HEK293T (cell line): ENCODE measurements around the gene HS3ST3A1.

Experiments used
- BHLHE40 ChIP-seq: fragments of 450-650 bp; IDR thresholded peaks from 2 replicates; pipeline ENCODE4 v1.6.1; 2016; ENCODE audit warnings: mild to moderate bottlenecking, moderate library complexity, borderline replicate concordance
- CTBP1 ChIP-seq: fragments of 450-650 bp; IDR thresholded peaks from 2 replicates; pipeline ENCODE4 v1.6.1; 2016; ENCODE audit warnings: borderline replicate concordance
- HDGF ChIP-seq: fragments of 450-650 bp; IDR thresholded peaks from 2 replicates; pipeline ENCODE4 v1.6.1; 2017; ENCODE audit warnings: antibody characterized with exemption, borderline replicate concordance
- SP1 ChIP-seq: fragments of 450-650 bp; IDR thresholded peaks from 2 replicates; pipeline ENCODE4 v1.6.1; 2017
- TARDBP ChIP-seq: fragments of 450-650 bp; IDR thresholded peaks from 2 replicates; pipeline ENCODE4 v1.6.1; 2016

DNA sequence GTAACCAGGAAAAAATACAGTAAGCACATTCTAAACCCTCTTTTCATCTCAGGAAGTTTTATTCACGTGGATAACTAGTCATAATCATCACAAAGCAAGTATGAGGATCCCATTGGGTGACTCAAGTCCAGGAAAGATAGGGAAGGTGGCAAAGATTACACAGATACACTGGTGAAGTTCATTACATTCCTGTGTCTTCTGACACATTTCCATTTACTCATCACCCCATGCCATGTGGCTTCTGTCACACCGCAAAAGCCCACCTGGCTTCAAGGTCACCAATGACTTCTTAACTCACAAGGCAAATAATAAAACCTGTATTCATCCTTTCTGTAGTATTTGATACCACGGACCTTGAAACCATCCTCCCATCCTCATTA, 17.0 kb downstream of the HS3ST3A1 start:
- no peak for TF ChIP-seq HDGF
- TF ChIP-seq SP1: no peak
- no peak for TF ChIP-seq CTBP1
- TF ChIP-seq BHLHE40: no peak
- TF ChIP-seq TARDBP: no peak
